NCI-H187 (cell line): ENCODE data around the gene CLIC1.

Experiments
- DNase-seq, 2 experiments: peaks; one replicate each; lab custom pipeline; 2025; lab: John Stamatoyannopoulos, UW

Gene CLIC1

GRCh38 chr6:31737991-31738979 lies 2.0 kb upstream of the CLIC1 start:
- DNase-seq: no peak

GRCh38 chr6:31737315-31737990 lies 1.1 kb upstream of the CLIC1 start:
- no peak for DNase-seq

- no peak for DNase-seq
These were observed 511 bp upstream of the CLIC1 start for GRCh38 chr6:31736768-31737314.

- DNase-seq: no peak
These were observed 1.4 kb downstream of the CLIC1 start for GRCh38 chr6:31734821-31735406.

- DNase-seq: no peak
These were observed 2.0 kb downstream of the CLIC1 start for GRCh38 chr6:31734247-31734820.

- no peak for DNase-seq
These were observed 2.6 kb downstream of the CLIC1 start for GRCh38 chr6:31733734-31734133.

- DNase-seq: no peak
These were observed 4.3 kb downstream of the CLIC1 start for GRCh38 chr6:31732029-31732428.

- DNase-seq: no peak
These were observed 5.7 kb downstream of the CLIC1 start for GRCh38 chr6:31730631-31731086.

GRCh38 chr6:31729979-31730630 lies 6.2 kb downstream of the CLIC1 start:
- DNase-seq: peak in 1 of 2 experiments; percentile 31

- DNase-seq: peak; percentile 59 to 63
These were observed 6.8 kb downstream of the CLIC1 start for GRCh38 chr6:31729515-31729978.

GRCh38 chr6:31728767-31729514 lies 7.4 kb downstream of the CLIC1 start, which contains the start of gene DDAH2:
DDAH2 (minus strand) TSS chr6:31729299; CDS start chr6:31729161, 138 bp downstream.
- DNase-seq: no peak

- no peak for DNase-seq
These were observed 8.3 kb downstream of the CLIC1 start for GRCh38 chr6:31727717-31728671.

- no peak for DNase-seq
These were observed 9.2 kb downstream of the CLIC1 start for GRCh38 chr6:31727034-31727716.

- DNase-seq: no peak
These were observed 10.6 kb downstream of the CLIC1 start for GRCh38 chr6:31725502-31726350.

GRCh38 chr6:31723980-31724691 lies 12.2 kb downstream of the CLIC1 start:
- no peak for DNase-seq

GRCh38 chr6:31723245-31723979 lies 12.9 kb downstream of the CLIC1 start, which contains the start of gene MPIG6B:
MPIG6B (plus strand) TSS chr6:31723373; CDS start chr6:31723384, 11 bp downstream.
- no peak for DNase-seq
